Endothelial cell (in vitro differentiated cells): ENCODE results near the gene CENPU. TPM values are rescaled to one million over a fixed set of nuclear protein-coding genes. Genes with fewer than 3 reads are reported as not detected.

Source experiments
- DNase-seq: peaks from one replicate; pipeline ENCODE4 v3.0.0; 2021; ENCODE audit warnings: low spot score
- H3K27ac Mint-ChIP-seq: one replicate; pipeline ENCODE4 v1.8.0; 2021; ENCODE audit warnings: mixed read lengths, inconsistent platforms; ENCODE audit not compliant: unreplicated experiment
- H3K27me3 Mint-ChIP-seq: one replicate; pipeline ENCODE4 v1.8.0; 2021; ENCODE audit warnings: mild to moderate bottlenecking, moderate library complexity, mixed read lengths, inconsistent platforms; ENCODE audit not compliant: unreplicated experiment
- H3K36me3 Mint-ChIP-seq: one replicate; pipeline ENCODE4 v1.8.0; 2021; ENCODE audit warnings: mild to moderate bottlenecking, low read depth, mixed read lengths, inconsistent platforms; ENCODE audit not compliant: unreplicated experiment
- H3K4me1 Mint-ChIP-seq: one replicate; pipeline ENCODE4 v1.8.0; 2021; ENCODE audit warnings: mild to moderate bottlenecking, mixed read lengths, inconsistent platforms; ENCODE audit not compliant: unreplicated experiment
- H3K4me3 Mint-ChIP-seq: one replicate; pipeline ENCODE4 v1.8.0; 2021; ENCODE audit warnings: mild to moderate bottlenecking, mixed read lengths, inconsistent platforms; ENCODE audit not compliant: unreplicated experiment
- H3K9me3 Mint-ChIP-seq: one replicate; pipeline ENCODE4 v1.8.0; 2021; ENCODE audit warnings: mixed read lengths, inconsistent platforms; ENCODE audit not compliant: unreplicated experiment
- CTCF ChIP-seq: fragments of 200-600 bp; sonication (generic); IDR thresholded peaks from one replicate; pipeline ENCODE4 v1.5.0; 2021; ENCODE audit warnings: antibody characterized with exemption; ENCODE audit not compliant: unreplicated experiment
- total RNA-seq: library from RNA; stranded (reverse); fragmentation: NEBNext Ultra II Directional; extraction: Animal tissue kit (Norgen Biotek cat#: 25700); gene quantifications from one replicate; pipeline ENCODE4 v1.2.1, GENCODE V29; 2021; ENCODE audit not compliant: unreplicated experiment

CENPU gene
- total RNA-seq, 1 donor from 2014 or later: 13.7 TPM

- no peaks in the 10 kb centered on the region for H3K36me3 Mint-ChIP-seq
- H3K4me1 Mint-ChIP-seq: peaks cover 1% of the 10 kb centered on the region
- H3K4me3 Mint-ChIP-seq: no peak overlapping the region
- no peak overlapping the region for H3K27ac Mint-ChIP-seq
- H3K27me3 Mint-ChIP-seq: peaks cover 7% of the 10 kb centered on the region
- no peak for TF ChIP-seq CTCF
- no peaks in the 10 kb centered on the region for H3K9me3 Mint-ChIP-seq
- DNase-seq: no peak
These were observed 17.7 kb upstream of the CENPU start for GRCh38 chr4:184751585-184751956.

GRCh38 chr4:184750926-184751584, 17.2 kb upstream of the CENPU start:
- TF ChIP-seq CTCF: no peak
- Mint-ChIP-seq H3K4me1 (peaks cover 6% of the 10 kb centered on the region), H3K27ac (no peak overlapping the region), H3K36me3 (no peaks in the 10 kb centered on the region), H3K9me3 (no peaks in the 10 kb centered on the region), H3K27me3 (peaks cover 7% of the 10 kb centered on the region), H3K4me3 (no peak overlapping the region)
- no peak for DNase-seq

GRCh38 chr4:184748251-184748652, 14.4 kb upstream of the CENPU start:
- no peak for TF ChIP-seq CTCF
- Mint-ChIP-seq H3K27me3 (peaks cover 7% of the 10 kb centered on the region), H3K4me3 (no peak overlapping the region), H3K27ac (no peak overlapping the region), H3K36me3 (no peaks in the 10 kb centered on the region), H3K9me3 (no peaks in the 10 kb centered on the region), H3K4me1 (peaks cover 10% of the 10 kb centered on the region)
- no peak for DNase-seq

GRCh38 chr4:184747034-184747830, 13.3 kb upstream of the CENPU start:
- Mint-ChIP-seq H3K27me3 (peaks cover 7% of the 10 kb centered on the region), H3K36me3 (peaks cover 2% of the 10 kb centered on the region), H3K4me3 (no peak overlapping the region), H3K27ac (no peak overlapping the region), H3K4me1 (peaks cover 10% of the 10 kb centered on the region), H3K9me3 (no peaks in the 10 kb centered on the region)
- TF ChIP-seq CTCF: no peak
- DNase-seq: no peak
